Dermis microvascular lymphatic vessel endothelial cell (primary cell): ENCODE data around the gene FABP7. TPM values are rescaled to one million over a fixed set of nuclear protein-coding genes. Genes with fewer than 3 reads are reported as not detected.

Source experiments
- DNase-seq, 2 donors: peaks; one replicate each; pipeline versions ENCODE4 v3.0.0 to v3.0.0-alpha.2; 2010; ENCODE audit warnings: low read depth in 2 of 2
- total RNA-seq: library from RNA; depleted of rRNA; stranded (reverse); fragments of >200 nt; gene quantifications from 2 replicates; pipeline ENCODE4 v1.2.1, GENCODE V29; 2014

Gene FABP7
- total RNA-seq, 1 donor from 2014 or later = not detected

- no peak for DNase-seq
Measured at GRCh38 chr6:122797537-122797936, 18.0 kb downstream of the FABP7 start.

GRCh38 chr6:122798099-122798641, 18.7 kb downstream of the FABP7 start:
- DNase-seq = no peak

GRCh38 chr6:122799140-122799745, 19.7 kb downstream of the FABP7 start:
- DNase-seq = no peak

- no peak for DNase-seq
Measured at GRCh38 chr6:122799916-122800686, 20.6 kb downstream of the FABP7 start.

- no peak for DNase-seq
Measured at GRCh38 chr6:122800906-122801305, 21.4 kb downstream of the FABP7 start.

- DNase-seq = no peak
Measured at GRCh38 chr6:122801397-122801796, 21.9 kb downstream of the FABP7 start.

GRCh38 chr6:122803171-122803661, 23.7 kb downstream of the FABP7 start:
- DNase-seq = no peak

- DNase-seq = no peak
Measured at GRCh38 chr6:122804962-122805485, 25.5 kb downstream of the FABP7 start.

- no peak for DNase-seq
Measured at GRCh38 chr6:122806291-122806690, 26.8 kb downstream of the FABP7 start.

GRCh38 chr6:122808121-122808885, 28.8 kb downstream of the FABP7 start:
- DNase-seq = no peak

GRCh38 chr6:122809001-122809400, 29.5 kb downstream of the FABP7 start:
- DNase-seq = no peak

- DNase-seq = no peak
Measured at GRCh38 chr6:122809691-122810090, 30.2 kb downstream of the FABP7 start.

GRCh38 chr6:122810189-122810588, 30.7 kb downstream of the FABP7 start:
- no peak for DNase-seq

GRCh38 chr6:122817358-122817757, 37.8 kb downstream of the FABP7 start:
- DNase-seq = no peak

GRCh38 chr6:122817766-122818165, 38.2 kb downstream of the FABP7 start:
- no peak for DNase-seq

- DNase-seq = peak; percentile 4 to 14
Measured at GRCh38 chr6:122818866-122819265, 39.4 kb downstream of the FABP7 start.

GRCh38 chr6:122821095-122821494, 41.6 kb downstream of the FABP7 start:
- no peak for DNase-seq

- no peak for DNase-seq
Measured at GRCh38 chr6:122825163-122825562, 45.6 kb downstream of the FABP7 start.

- DNase-seq = no peak
Measured at GRCh38 chr6:122829456-122829855, 49.9 kb downstream of the FABP7 start.

GRCh38 chr6:122831511-122831910, 52.0 kb downstream of the FABP7 start:
- DNase-seq = no peak

GRCh38 chr6:122832459-122832858, 52.9 kb downstream of the FABP7 start:
- DNase-seq = no peak

GRCh38 chr6:122833021-122833491, 53.5 kb downstream of the FABP7 start:
- no peak for DNase-seq
